SK-N-SH (cell line): ENCODE results near the gene CELF4. TPM values are rescaled to one million over a fixed set of nuclear protein-coding genes. Genes with fewer than 3 reads are reported as not detected.

ENCODE experiments used
- CTCF ChIA-PET: fragments of 300-600, 350-600 bp; formaldehyde crosslinking; extraction: SDS; loops from one replicate; lab custom pipeline; 2021; lab: Yijun Ruan, JAX
- POLR2A ChIA-PET: fragments of 350-600 bp; sonication (Branson Sonifier 250); formaldehyde crosslinking; extraction: SDS; loops from one replicate; lab custom pipeline; 2020; ENCODE audit warnings: antibody characterized with exemption, inconsistent platforms; lab: Yijun Ruan, JAX
- DNase-seq: peaks from one replicate; pipeline ENCODE4 v3.0.0; 2012
- H2AFZ ChIP-seq: fragments of 200-600 bp; sonication (generic); 2 replicates; pipeline ENCODE4 v1.8.1; 2016; ENCODE audit warnings: antibody characterized with exemption, mild to moderate bottlenecking, low read depth
- H3F3A ChIP-seq: fragments of 200-600 bp; sonication (generic); replicated peaks from 2 replicates; pipeline ENCODE3; 2016; ENCODE audit warnings: antibody characterized with exemption, mild to moderate bottlenecking; ENCODE audit not compliant: insufficient read depth
- H3K27ac ChIP-seq, 2 experiments: fragments of 200-500 bp in 1 of 2; fragments of 200-600 bp in 1 of 2; sonication (Bioruptor generic) in 1 of 2; sonication (generic), shearing (Covaris generic) in 1 of 2; 2 replicates each; pipeline versions ENCODE4 v1.5.1 to v1.6.1; 2014 to 2016; ENCODE audit warnings: low read depth in 2 of 2, inconsistent platforms in 1 of 2, low read length in 1 of 2, mild to moderate bottlenecking in 1 of 2, mixed read lengths in 1 of 2
- H3K27me3 ChIP-seq: fragments of 200-600 bp; sonication (generic), shearing (Covaris generic); 2 replicates; pipeline ENCODE4 v1.6.1; 2016; ENCODE audit warnings: mixed run types; ENCODE audit not compliant: insufficient read depth
- H3K36me3 ChIP-seq, 2 experiments: fragments of 200-500 bp in 1 of 2; fragments of 200-600 bp in 1 of 2; sonication (Bioruptor generic) in 1 of 2; sonication (generic) in 1 of 2; replicated peaks in 1 of 2; 2 replicates each; pipeline versions ENCODE3 to v1.5.1; 2014 to 2016; ENCODE audit warnings: low read length in 1 of 2, mild to moderate bottlenecking in 1 of 2; ENCODE audit not compliant: insufficient read depth in 2 of 2, control insufficient read depth in 1 of 2
- H3K4me1 ChIP-seq, 2 experiments: fragments of 200-500 bp in 1 of 2; fragments of 200-600 bp in 1 of 2; sonication (Bioruptor generic) in 1 of 2; sonication (generic), shearing (Covaris generic) in 1 of 2; 2 replicates each; pipeline versions ENCODE4 v1.5.1 to v1.6.1; 2014 to 2016; ENCODE audit warnings: low read depth in 1 of 2, low read length in 1 of 2, mixed run types in 1 of 2; ENCODE audit not compliant: insufficient read depth in 2 of 2, control insufficient read depth in 1 of 2
- H3K4me2 ChIP-seq: fragments of 200-600 bp; sonication (generic), shearing (Covaris generic); 2 replicates; pipeline ENCODE4 v1.6.1; 2017; ENCODE audit warnings: mixed run types
- H3K4me3 ChIP-seq, 2 experiments: fragments of 200-500 bp in 1 of 2; fragments of 200-600 bp in 1 of 2; sonication (Bioruptor generic) in 1 of 2; sonication (generic), shearing (Covaris generic) in 1 of 2; 2 replicates each; pipeline versions ENCODE4 v1.5.1 to v1.8.1; 2014 to 2016; ENCODE audit warnings: low read depth in 2 of 2, inconsistent platforms in 1 of 2, low read length in 1 of 2, mild to moderate bottlenecking in 1 of 2, mixed read lengths in 1 of 2, moderate library complexity in 1 of 2
- H3K79me2 ChIP-seq: fragments of 200-600 bp; sonication (generic); 2 replicates; pipeline ENCODE4 v1.8.1; 2017; ENCODE audit warnings: mild to moderate bottlenecking; ENCODE audit not compliant: insufficient read depth
- H3K9ac ChIP-seq: fragments of 200-600 bp; sonication (generic); 2 replicates; pipeline ENCODE4 v1.6.1; 2017; ENCODE audit warnings: mixed run types
- H3K9me2 ChIP-seq: fragments of 200-600 bp; sonication (generic); 2 replicates; pipeline ENCODE4 v1.6.1; 2017; ENCODE audit warnings: mixed run types
- H3K9me3 ChIP-seq: fragments of 200-600 bp; sonication (generic); 2 replicates; pipeline ENCODE4 v1.6.1; 2017; ENCODE audit warnings: mixed run types, mild to moderate bottlenecking, moderate library complexity
- H4K20me1 ChIP-seq: fragments of 200-600 bp; sonication (generic); 2 replicates; pipeline ENCODE4 v1.6.1; 2017; ENCODE audit warnings: mild to moderate bottlenecking, mixed run types; ENCODE audit not compliant: insufficient read depth
- ELF1 ChIP-seq: IDR thresholded peaks from 2 replicates; pipeline ENCODE4 v1.4.0; 2012
- EP300 ChIP-seq, 2 experiments: IDR thresholded peaks; 2 replicates each; pipeline versions ENCODE4 v1.4.0 to v1.6.1; 2012; ENCODE audit warnings: borderline replicate concordance in 1 of 2, low read depth in 1 of 2, low read length in 1 of 2
- EZH2phosphoT487 ChIP-seq: fragments of 200-600 bp; sonication (generic); IDR thresholded peaks from 2 replicates; pipeline ENCODE4 v1.6.1; 2017; ENCODE audit warnings: low read depth, mixed run types, mild to moderate bottlenecking, antibody characterized with exemption, moderate library complexity, borderline replicate concordance
- FOSL2 ChIP-seq: IDR thresholded peaks from 2 replicates; pipeline ENCODE4 v1.4.0; 2012; ENCODE audit warnings: low read depth, mild to moderate bottlenecking, moderate library complexity, borderline replicate concordance
- FOXJ3 ChIP-seq: sonication (generic); formaldehyde crosslinking; IDR thresholded peaks from 2 replicates; pipeline ENCODE4 v1.5.1; 2020; ENCODE audit warnings: mild to moderate bottlenecking, missing genetic modification reagents
- GABPA ChIP-seq: IDR thresholded peaks from 2 replicates; pipeline ENCODE4 v1.4.0; 2012; ENCODE audit warnings: low read depth, mild to moderate bottlenecking
- GATA2 ChIP-seq: sonication (generic); formaldehyde crosslinking; IDR thresholded peaks from 2 replicates; pipeline ENCODE4 v1.5.0; 2020; ENCODE audit warnings: mild to moderate bottlenecking, missing genetic modification reagents
- JUND ChIP-seq: IDR thresholded peaks from 2 replicates; pipeline ENCODE4 v1.4.0; 2012
- MEF2A ChIP-seq: IDR thresholded peaks from 2 replicates; pipeline ENCODE4 v1.4.0; 2012; ENCODE audit warnings: low read depth, borderline replicate concordance
- MXI1 ChIP-seq: IDR thresholded peaks from 2 replicates; pipeline ENCODE4 v1.6.1; 2012; ENCODE audit warnings: mild to moderate bottlenecking, low read depth, low read length, improper control_type of control experiment
- RAD21 ChIP-seq: IDR thresholded peaks from 2 replicates; pipeline ENCODE4 v1.6.1; 2012; ENCODE audit warnings: mild to moderate bottlenecking, low read length
- SIN3A ChIP-seq: IDR thresholded peaks from 2 replicates; pipeline ENCODE4 v1.6.1; 2012; ENCODE audit warnings: low read depth, mild to moderate bottlenecking, low read length, moderate library complexity, borderline replicate concordance
- TAF1 ChIP-seq: IDR thresholded peaks from 2 replicates; pipeline ENCODE4 v1.6.1; 2012; ENCODE audit warnings: low read depth, mild to moderate bottlenecking, low read length, moderate library complexity, borderline replicate concordance
- TEAD4 ChIP-seq: IDR thresholded peaks from 2 replicates; pipeline ENCODE4 v1.4.0; 2012; ENCODE audit warnings: mild to moderate bottlenecking, borderline replicate concordance; ENCODE audit not compliant: insufficient read depth
- WGBS: methylation state at CpG from one replicate; pipeline ENCODE4 v1.1.6; 2017; ENCODE audit warnings: low lambda C conversion rate; 5-methylcytosine and 5-hydroxymethylcytosine counted together
- polyA plus RNA-seq, 3 experiments: library from polyadenylated mRNA; depleted of rRNA; stranded (reverse); fragments of >200 nt; gene quantifications; 2 replicates each; pipeline ENCODE4 v1.2.3, GENCODE V29; 2012
- TF ChIP-seq, protein P1 (sequence below): fragments of 150-350 bp; IDR thresholded peaks from 2 replicates; pipeline ENCODE4 v1.6.1; 2017; ENCODE audit warnings: antibody characterized with exemption, low read length, low read depth, borderline replicate concordance
- TF ChIP-seq, protein P2 (sequence below): IDR thresholded peaks from 2 replicates; pipeline ENCODE4 v1.4.0; 2012; ENCODE audit warnings: low read depth, borderline replicate concordance
- TF ChIP-seq, protein P3 (sequence below): IDR thresholded peaks from 2 replicates; pipeline ENCODE4 v1.6.1; 2012; ENCODE audit warnings: mild to moderate bottlenecking, low read depth, low read length, moderate library complexity
- TF ChIP-seq, protein P4 (sequence below): IDR thresholded peaks from 2 replicates; pipeline ENCODE4; 2012
- TF ChIP-seq, protein P5 (sequence below): fragments of 150-350 bp; IDR thresholded peaks from 2 replicates; pipeline ENCODE4 v1.6.1; 2016; ENCODE audit warnings: mild to moderate bottlenecking, low read depth, low read length

CELF4 gene
- polyA plus RNA-seq, 1 of the 3 experiments (the other 2 are of a cell fraction), result 0.26 TPM

DNA sequence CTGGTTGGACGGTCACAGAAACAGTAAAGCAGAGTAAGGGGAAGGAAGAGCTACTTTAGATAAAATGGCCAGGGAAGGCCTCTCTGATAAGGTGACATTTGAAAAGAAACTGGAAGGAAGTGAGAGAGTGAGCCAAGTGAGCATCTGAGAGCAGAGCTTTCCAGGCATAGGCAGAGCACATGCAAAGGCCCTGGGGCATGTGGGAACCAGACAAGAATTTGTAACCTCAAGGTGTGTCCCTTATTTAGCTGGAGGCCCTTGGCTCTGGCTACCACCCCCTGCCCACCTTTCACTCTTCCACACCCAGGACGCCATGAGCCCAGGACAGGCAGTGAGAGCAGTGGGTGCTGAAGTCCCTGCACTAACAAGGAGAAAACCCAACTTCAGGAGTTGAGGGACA is 116.0 kb downstream of the CELF4 start:
- Histone ChIP-seq H3K9ac (no peak overlapping the region), H3K9me3 (no peaks in the 10 kb centered on the region), H3K79me2 (no peaks in the 10 kb centered on the region), H3K4me3 (no peak overlapping the region)
- TF ChIP-seq GABPA, result no peak
- no peak for TF ChIP-seq TEAD4
- TF ChIP-seq GATA2 (CRISPR knock-in tag), result no peak
- no peak for TF ChIP-seq TAF1
- TF ChIP-seq, protein P1, sequence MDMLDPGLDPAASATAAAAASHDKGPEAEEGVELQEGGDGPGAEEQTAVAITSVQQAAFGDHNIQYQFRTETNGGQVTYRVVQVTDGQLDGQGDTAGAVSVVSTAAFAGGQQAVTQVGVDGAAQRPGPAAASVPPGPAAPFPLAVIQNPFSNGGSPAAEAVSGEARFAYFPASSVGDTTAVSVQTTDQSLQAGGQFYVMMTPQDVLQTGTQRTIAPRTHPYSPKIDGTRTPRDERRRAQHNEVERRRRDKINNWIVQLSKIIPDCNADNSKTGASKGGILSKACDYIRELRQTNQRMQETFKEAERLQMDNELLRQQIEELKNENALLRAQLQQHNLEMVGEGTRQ, result no peak
- no peak for TF ChIP-seq RAD21
- TF ChIP-seq, protein P2, sequence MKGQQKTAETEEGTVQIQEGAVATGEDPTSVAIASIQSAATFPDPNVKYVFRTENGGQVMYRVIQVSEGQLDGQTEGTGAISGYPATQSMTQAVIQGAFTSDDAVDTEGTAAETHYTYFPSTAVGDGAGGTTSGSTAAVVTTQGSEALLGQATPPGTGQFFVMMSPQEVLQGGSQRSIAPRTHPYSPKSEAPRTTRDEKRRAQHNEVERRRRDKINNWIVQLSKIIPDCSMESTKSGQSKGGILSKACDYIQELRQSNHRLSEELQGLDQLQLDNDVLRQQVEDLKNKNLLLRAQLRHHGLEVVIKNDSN, result no peak
- no peak for TF ChIP-seq FOXJ3 (CRISPR knock-in tag)
- TF ChIP-seq, protein P3, sequence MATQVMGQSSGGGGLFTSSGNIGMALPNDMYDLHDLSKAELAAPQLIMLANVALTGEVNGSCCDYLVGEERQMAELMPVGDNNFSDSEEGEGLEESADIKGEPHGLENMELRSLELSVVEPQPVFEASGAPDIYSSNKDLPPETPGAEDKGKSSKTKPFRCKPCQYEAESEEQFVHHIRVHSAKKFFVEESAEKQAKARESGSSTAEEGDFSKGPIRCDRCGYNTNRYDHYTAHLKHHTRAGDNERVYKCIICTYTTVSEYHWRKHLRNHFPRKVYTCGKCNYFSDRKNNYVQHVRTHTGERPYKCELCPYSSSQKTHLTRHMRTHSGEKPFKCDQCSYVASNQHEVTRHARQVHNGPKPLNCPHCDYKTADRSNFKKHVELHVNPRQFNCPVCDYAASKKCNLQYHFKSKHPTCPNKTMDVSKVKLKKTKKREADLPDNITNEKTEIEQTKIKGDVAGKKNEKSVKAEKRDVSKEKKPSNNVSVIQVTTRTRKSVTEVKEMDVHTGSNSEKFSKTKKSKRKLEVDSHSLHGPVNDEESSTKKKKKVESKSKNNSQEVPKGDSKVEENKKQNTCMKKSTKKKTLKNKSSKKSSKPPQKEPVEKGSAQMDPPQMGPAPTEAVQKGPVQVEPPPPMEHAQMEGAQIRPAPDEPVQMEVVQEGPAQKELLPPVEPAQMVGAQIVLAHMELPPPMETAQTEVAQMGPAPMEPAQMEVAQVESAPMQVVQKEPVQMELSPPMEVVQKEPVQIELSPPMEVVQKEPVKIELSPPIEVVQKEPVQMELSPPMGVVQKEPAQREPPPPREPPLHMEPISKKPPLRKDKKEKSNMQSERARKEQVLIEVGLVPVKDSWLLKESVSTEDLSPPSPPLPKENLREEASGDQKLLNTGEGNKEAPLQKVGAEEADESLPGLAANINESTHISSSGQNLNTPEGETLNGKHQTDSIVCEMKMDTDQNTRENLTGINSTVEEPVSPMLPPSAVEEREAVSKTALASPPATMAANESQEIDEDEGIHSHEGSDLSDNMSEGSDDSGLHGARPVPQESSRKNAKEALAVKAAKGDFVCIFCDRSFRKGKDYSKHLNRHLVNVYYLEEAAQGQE, result no peak
- TF ChIP-seq, protein P4, sequence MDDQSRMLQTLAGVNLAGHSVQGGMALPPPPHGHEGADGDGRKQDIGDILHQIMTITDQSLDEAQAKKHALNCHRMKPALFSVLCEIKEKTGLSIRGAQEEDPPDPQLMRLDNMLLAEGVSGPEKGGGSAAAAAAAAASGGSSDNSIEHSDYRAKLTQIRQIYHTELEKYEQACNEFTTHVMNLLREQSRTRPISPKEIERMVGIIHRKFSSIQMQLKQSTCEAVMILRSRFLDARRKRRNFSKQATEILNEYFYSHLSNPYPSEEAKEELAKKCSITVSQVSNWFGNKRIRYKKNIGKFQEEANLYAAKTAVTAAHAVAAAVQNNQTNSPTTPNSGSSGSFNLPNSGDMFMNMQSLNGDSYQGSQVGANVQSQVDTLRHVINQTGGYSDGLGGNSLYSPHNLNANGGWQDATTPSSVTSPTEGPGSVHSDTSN, result no peak
- no peak for TF ChIP-seq JUND
- no peak for TF ChIP-seq ELF1
- TF ChIP-seq MEF2A, result no peak
- TF ChIP-seq FOSL2, result no peak
- no peak for TF ChIP-seq SIN3A
- TF ChIP-seq, protein P5, sequence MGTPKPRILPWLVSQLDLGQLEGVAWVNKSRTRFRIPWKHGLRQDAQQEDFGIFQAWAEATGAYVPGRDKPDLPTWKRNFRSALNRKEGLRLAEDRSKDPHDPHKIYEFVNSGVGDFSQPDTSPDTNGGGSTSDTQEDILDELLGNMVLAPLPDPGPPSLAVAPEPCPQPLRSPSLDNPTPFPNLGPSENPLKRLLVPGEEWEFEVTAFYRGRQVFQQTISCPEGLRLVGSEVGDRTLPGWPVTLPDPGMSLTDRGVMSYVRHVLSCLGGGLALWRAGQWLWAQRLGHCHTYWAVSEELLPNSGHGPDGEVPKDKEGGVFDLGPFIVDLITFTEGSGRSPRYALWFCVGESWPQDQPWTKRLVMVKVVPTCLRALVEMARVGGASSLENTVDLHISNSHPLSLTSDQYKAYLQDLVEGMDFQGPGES, result no peak
- no peak for TF ChIP-seq EP300 (IDR thresholded peaks at IDR 0.05; ENCODE audit: borderline replicate concordance in 1 of 2, low read depth in 1 of 2, low read length in 1 of 2)
- TF ChIP-seq EZH2phosphoT487, result no peak
- no peak for TF ChIP-seq MXI1
- TF ChIP-seq, all 33 proteins: peak for 0
- Histone ChIP-seq H4K20me1 (no peaks in the 10 kb centered on the region), H3K4me2 (no peak overlapping the region), H2AFZ (no peak overlapping the region), H3F3A (no peaks in the 10 kb centered on the region), H3K36me3 (no peaks in the 10 kb centered on the region), H3K27me3 (no peaks in the 10 kb centered on the region), H3K27ac (peak overlapping the region in 1 of 2 experiments; percentile 85; a peak in 2 of 4 replicates), H3K9me2 (no peaks in the 10 kb centered on the region), H3K4me1 (peaks cover 0 to 87% of the 10 kb centered on the region in 2 experiments; a peak in 2 of 4 replicates)
- WGBS, result 41% methylated on average over 2 of the region's 2 CpGs
- ChIA-PET CTCF (interaction anchor here (0.8 to 17.3 kb wide), 3 partner anchors 27 to 106 kb away, joined by 3 to 298 read pairs (median 8); no protein-coding TSS in a partner anchor), POLR2A (no interaction called here)
- DNase-seq, result no peak
